GM12873 (cell line): ENCODE data around the gene POU6F2.

Experiments
- CTCF ChIP-seq: IDR thresholded peaks from 2 replicates; pipeline ENCODE4 v1.5.1; 2012; ENCODE audit warnings: low read depth, mild to moderate bottlenecking, moderate library complexity, low read length, control low read depth; ENCODE audit not compliant: insufficient read depth; ENCODE audit errors: missing control alignments

Gene POU6F2

DNA sequence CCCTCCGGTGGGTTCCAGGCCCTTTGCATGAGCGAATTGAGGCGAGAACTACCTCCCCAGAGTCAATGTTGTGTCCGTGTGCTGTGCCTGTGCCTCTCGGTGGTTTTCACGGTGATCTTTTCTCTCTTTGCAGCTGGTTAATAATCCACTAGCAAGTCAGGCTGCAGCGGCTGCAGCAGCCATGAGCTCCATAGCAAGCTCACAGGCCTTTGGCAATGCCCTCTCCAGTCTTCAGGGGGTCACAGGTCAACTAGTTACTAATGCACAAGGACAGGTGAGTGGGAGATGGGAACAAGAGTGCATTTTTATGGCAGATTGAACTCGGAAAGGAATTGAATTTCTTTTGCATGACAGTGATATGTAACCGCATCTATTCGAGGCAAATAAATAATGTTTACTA, 428.8 kb downstream of the POU6F2 start:
- TF ChIP-seq CTCF: no peak

GRCh38 chr7:39407137-39407536, 429.4 kb downstream of the POU6F2 start:
- no peak for TF ChIP-seq CTCF

- TF ChIP-seq CTCF: no peak
These were observed 430.0 kb downstream of the POU6F2 start for GRCh38 chr7:39407723-39408122.

- no peak for TF ChIP-seq CTCF
These were observed 431.2 kb downstream of the POU6F2 start for GRCh38 chr7:39408906-39409305.

DNA sequence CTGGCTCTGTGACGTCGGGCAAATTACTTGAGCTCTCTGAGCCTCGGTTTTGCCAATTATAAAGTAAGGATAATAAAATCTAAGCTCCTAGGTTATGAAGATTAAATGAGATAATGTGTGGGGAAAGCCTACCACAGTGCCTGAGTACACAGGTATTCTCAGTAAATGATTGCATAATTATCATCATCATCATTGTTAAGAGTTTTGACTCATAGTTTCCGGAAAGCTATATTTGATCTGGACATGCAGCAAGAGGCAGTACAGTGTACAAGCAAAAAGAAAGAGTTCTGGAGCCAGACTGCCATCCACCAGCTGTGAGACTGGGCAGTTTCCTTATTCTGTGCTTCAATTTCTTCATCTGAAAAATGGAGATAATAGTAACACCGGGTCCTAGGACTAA, 432.9 kb downstream of the POU6F2 start:
- TF ChIP-seq CTCF: no peak

DNA sequence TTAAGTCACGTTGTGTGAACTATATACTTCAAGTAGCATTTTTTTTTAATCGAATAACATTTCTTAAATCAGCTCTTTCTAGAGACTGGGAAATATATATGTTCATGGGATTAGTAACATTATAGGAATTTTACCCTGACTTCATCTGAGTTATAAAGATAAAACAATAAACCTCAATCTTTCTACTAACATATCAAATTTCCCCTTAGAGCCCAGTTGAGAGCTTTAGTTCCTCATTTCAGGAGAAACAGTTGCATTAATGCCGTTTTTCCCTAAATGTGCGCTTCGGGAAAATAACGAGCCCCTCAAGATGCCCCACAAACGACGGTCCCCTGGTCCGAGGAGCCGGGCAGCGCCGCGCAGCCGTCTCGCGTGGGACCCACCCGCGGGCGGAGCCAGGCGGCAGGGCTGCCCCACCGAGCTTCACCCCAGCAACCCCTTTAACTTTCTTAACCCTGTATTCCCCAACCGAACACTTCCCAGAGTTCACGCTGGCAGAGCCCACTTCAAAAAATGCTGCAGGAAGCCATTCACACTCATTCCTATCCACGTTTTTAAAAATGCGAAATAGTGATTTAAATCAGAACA, 436.0 kb downstream of the POU6F2 start:
- TF ChIP-seq CTCF: no peak

GRCh38 chr7:39414224-39415035, 436.7 kb downstream of the POU6F2 start:
- TF ChIP-seq CTCF: no peak
